HepG2 (cell line): ENCODE data around the gene TRH. TPM values are rescaled to one million over a fixed set of nuclear protein-coding genes. Genes with fewer than 3 reads are reported as not detected.

ENCODE experiments used
- DZIP1 ChIP-seq: sonication (generic); formaldehyde crosslinking; IDR thresholded peaks from 2 replicates; pipeline ENCODE4 v1.5.0; 2020; ENCODE audit warnings: mild to moderate bottlenecking, missing genetic modification reagents
- ELF4 ChIP-seq: sonication (generic); formaldehyde crosslinking; IDR thresholded peaks from 2 replicates; pipeline ENCODE4 v1.5.0; 2020; ENCODE audit warnings: missing genetic modification reagents, mild to moderate bottlenecking, moderate library complexity, borderline replicate concordance
- FOSL2 ChIP-seq: sonication (generic); formaldehyde crosslinking; IDR thresholded peaks from 2 replicates; pipeline ENCODE4 v1.4.0; 2020; ENCODE audit warnings: missing genetic modification reagents
- KDM3A ChIP-seq: IDR thresholded peaks from 2 replicates; pipeline ENCODE4 v1.6.1; 2018; ENCODE audit warnings: low read depth, missing compliant biosample characterization
- ONECUT2 ChIP-seq: sonication (generic); formaldehyde crosslinking; IDR thresholded peaks from 2 replicates; pipeline ENCODE4 v1.4.0; 2020; ENCODE audit warnings: missing genetic modification reagents
- SMC3 ChIP-seq: IDR thresholded peaks from 2 replicates; pipeline ENCODE4 v1.6.1; 2011; ENCODE audit warnings: low read length, improper control_type of control experiment
- THAP7 ChIP-seq: sonication (generic); formaldehyde crosslinking; IDR thresholded peaks from 2 replicates; pipeline ENCODE4 v1.8.1; 2023; ENCODE audit warnings: mild to moderate bottlenecking, missing genetic modification reagents
- U2AF2 ChIP-seq: fragments of 200-400 bp; formaldehyde crosslinking; IDR thresholded peaks from 2 replicates; pipeline ENCODE4 v1.6.1; 2017; ENCODE audit warnings: low read depth, mild to moderate bottlenecking, low read length
- ZBTB38 ChIP-seq: sonication (generic); formaldehyde crosslinking; IDR thresholded peaks from 2 replicates; pipeline ENCODE4 v1.5.1; 2020; ENCODE audit warnings: mild to moderate bottlenecking, missing genetic modification reagents
- ZMYM4 ChIP-seq: sonication (generic); formaldehyde crosslinking; IDR thresholded peaks from 2 replicates; pipeline ENCODE4 v1.8.1; 2023; ENCODE audit warnings: mild to moderate bottlenecking, missing genetic modification reagents
- ZNF547 ChIP-seq: sonication (generic); formaldehyde crosslinking; IDR thresholded peaks from 2 replicates; pipeline ENCODE4 v1.5.1; 2020; ENCODE audit warnings: mild to moderate bottlenecking, missing genetic modification reagents
- ZNF616 ChIP-seq: sonication (generic); formaldehyde crosslinking; IDR thresholded peaks from 2 replicates; pipeline ENCODE4 v1.5.0; 2020; ENCODE audit warnings: low read depth, mild to moderate bottlenecking, missing genetic modification reagents
- ZNF704 ChIP-seq: sonication (generic); formaldehyde crosslinking; IDR thresholded peaks from 2 replicates; pipeline ENCODE4 v1.8.1; 2023; ENCODE audit warnings: mild to moderate bottlenecking, inconsistent platforms, moderate library complexity, missing genetic modification reagents, borderline replicate concordance
- polyA plus RNA-seq, 8 experiments: library from polyadenylated mRNA; depleted of rRNA in 3 of 8; stranded (reverse) in 7 of 8; unstranded in 1 of 8; fragments of >200 nt; fragmentation: Illumina TruSeq in 4 of 8; extraction: Trizol in 4 of 8; gene quantifications; 2 replicates each; pipeline versions ENCODE4 v1.2.1 to v1.2.3, GENCODE V29; 2011 to 2016; ENCODE audit warnings: low read depth in 4 of 8, missing spikeins in 1 of 8, mixed read lengths in 1 of 8; ENCODE audit not compliant: insufficient read depth in 1 of 8
- total RNA-seq, 5 experiments: library from RNA; depleted of rRNA; stranded (reverse); fragments of >200 nt; fragmentation: Illumina TruSeq; extraction: Trizol; gene quantifications; 2 replicates each; pipeline ENCODE4 v1.2.3, GENCODE V29; 2016; ENCODE audit warnings: low read depth in 1 of 5
- TF ChIP-seq, protein P1 (sequence below): IDR thresholded peaks from 2 replicates; pipeline ENCODE4 v1.6.1; 2012; ENCODE audit warnings: low read depth, low read length, improper control_type of control experiment
- TF ChIP-seq, protein P2 (sequence below): IDR thresholded peaks from 2 replicates; pipeline ENCODE4 v1.6.1; 2016; ENCODE audit warnings: low read depth

TRH gene
- total and polyA plus RNA-seq, 2 of the 13 experiments (the other 11 are each of a cell fraction or from before 2014, with no cell fraction given): not detected

DNA sequence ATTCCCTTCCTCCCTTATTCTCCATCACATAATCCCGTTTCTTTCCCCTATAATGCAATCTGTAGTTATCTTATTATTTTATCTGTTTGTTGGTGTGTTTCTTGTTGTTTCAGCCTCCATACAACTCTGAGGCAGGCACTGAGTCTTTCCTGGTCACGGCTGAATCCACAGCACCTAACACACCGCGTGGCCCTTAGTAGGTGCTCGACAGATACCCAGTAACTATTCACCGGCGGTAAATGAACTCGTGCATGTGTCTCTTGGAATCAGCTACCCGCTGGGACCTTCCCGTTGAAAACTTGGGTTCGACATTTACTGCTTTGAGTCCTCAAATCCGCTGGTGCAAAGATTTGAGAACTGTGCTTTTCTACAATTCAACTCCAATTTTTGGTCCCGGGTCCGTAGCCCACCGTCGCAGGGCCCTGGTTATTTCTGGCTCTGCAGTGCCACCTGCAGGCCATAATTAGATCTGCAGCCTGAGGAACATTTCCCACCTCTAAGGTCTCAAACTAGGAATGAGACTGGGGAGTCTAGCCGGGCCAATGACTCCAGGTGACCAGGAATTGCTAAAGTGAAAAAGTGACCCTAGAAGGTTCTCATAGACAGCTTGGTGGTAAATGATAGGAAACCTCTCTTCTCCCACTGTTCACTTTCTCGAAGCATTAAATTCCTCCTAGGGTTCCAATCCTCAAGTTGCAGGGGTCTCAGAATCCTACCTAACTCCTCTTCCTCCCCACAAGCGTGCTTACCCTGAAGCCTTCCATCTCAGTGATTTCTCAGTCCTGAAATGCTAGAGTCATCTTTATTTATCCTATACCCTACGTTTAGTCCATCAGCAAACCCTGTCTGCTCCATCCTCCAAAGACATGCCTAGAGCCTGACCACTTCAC lies 40.0 kb upstream of the TRH start (continued):
- TF ChIP-seq DZIP1 (CRISPR knock-in tag): no peak
- TF ChIP-seq, protein P1, sequence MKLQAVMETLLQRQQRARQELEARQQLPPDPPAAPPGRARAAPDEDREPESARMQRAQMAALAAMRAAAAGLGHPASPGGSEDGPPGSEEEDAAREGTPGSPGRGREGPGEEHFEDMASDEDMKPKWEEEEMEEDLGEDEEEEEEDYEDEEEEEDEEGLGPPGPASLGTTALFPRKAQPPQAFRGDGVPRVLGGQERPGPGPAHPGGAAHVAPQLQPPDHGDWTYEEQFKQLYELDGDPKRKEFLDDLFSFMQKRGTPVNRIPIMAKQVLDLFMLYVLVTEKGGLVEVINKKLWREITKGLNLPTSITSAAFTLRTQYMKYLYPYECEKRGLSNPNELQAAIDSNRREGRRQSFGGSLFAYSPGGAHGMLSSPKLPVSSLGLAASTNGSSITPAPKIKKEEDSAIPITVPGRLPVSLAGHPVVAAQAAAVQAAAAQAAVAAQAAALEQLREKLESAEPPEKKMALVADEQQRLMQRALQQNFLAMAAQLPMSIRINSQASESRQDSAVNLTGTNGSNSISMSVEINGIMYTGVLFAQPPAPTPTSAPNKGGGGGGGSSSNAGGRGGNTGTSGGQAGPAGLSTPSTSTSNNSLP: peak; percentile 37; the same call in 1 of the 2 replicates
- TF ChIP-seq U2AF2: no peak
- TF ChIP-seq ZNF547 (CRISPR knock-in tag): peak; percentile 25; the same call in 1 of the 2 replicates
- TF ChIP-seq, protein P2, sequence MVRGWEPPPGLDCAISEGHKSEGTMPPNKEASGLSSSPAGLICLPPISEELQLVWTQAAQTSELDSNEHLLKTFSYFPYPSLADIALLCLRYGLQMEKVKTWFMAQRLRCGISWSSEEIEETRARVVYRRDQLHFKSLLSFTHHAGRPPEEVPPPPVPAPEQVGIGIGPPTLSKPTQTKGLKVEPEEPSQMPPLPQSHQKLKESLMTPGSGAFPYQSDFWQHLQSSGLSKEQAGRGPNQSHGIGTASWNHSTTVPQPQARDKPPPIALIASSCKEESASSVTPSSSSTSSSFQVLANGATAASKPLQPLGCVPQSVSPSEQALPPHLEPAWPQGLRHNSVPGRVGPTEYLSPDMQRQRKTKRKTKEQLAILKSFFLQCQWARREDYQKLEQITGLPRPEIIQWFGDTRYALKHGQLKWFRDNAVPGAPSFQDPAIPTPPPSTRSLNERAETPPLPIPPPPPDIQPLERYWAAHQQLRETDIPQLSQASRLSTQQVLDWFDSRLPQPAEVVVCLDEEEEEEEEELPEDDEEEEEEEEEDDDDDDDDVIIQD (CRISPR knock-in tag): 0 out of 2 replicates have a peak, but pooled peaks have one; percentile 12
- no peak for TF ChIP-seq ONECUT2
- TF ChIP-seq ZBTB38 (CRISPR knock-in tag): 0 out of 2 replicates have a peak, but pooled peaks have one; percentile 20
- TF ChIP-seq ZMYM4: peak; percentile 39; the same call in 1 of the 2 replicates
- TF ChIP-seq SMC3: peak; percentile 76
- TF ChIP-seq THAP7 (CRISPR knock-in tag): no peak
- TF ChIP-seq ZNF616 (CRISPR knock-in tag): no peak
- TF ChIP-seq ZNF704 (CRISPR knock-in tag): no peak
- 0 out of 2 replicates have a peak, but pooled peaks have one; percentile 16 for TF ChIP-seq FOSL2
- no peak for TF ChIP-seq ELF4 (CRISPR knock-in tag)
- 0 out of 2 replicates have a peak, but pooled peaks have one; percentile 45 for TF ChIP-seq KDM3A
